ENCODE data around the gene STAG3. TPM values are rescaled to one million over a fixed set of nuclear protein-coding genes. Genes with fewer than 3 reads are reported as not detected.
"Not testable (repeated sequence)": the region's sequence is repeated elsewhere in the genome, so short reads cannot be mapped to it uniquely, and the experiment has no call there.

The STAG3 gene
- total and polyA plus RNA-seq, 2 experiments from 2014 or later = 4.6 to 4.7 TPM

DNA sequence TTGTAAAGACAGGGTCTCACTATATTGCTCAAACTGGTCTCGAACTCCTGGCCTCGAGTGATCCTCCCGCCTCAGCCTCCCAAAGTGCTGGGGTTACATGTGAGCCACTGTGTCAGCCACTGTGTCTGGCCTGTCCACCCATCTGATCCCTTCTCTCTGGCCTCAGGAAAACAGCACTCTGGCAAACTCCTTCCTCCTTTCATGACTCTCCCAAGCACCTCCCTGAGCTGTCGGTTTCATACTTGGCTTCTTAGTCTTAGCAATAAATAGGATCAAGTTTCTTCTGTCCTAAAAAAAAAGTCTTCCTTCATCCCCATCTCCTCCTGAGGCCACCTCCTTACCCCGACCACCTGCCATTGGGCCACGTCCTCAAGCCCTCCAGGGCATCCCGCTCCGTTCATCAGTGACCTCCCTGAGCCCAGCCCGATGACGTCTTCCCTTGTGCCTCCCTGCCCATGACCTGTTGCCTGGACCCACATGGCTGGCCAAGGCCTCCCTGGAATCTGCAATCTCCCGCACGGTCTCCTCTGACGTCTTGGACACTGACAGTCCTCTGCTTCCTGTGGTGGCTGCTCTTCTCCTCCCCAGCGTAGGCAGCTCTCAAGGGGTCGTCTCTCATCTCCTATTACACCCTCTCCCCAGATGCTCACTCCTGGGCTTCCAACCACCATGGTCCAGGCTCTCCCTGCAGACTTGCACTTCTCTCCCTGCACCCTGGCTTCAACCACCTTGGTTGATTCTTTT is 68.6 kb downstream of the STAG3 start:
- not testable (repeated sequence) for H3K9me3 Mint-ChIP-seq
- peaks cover 38% of the 10 kb centered on the region for H3K4me1 Mint-ChIP-seq
- ATAC-seq = peak; percentile 8

DNA sequence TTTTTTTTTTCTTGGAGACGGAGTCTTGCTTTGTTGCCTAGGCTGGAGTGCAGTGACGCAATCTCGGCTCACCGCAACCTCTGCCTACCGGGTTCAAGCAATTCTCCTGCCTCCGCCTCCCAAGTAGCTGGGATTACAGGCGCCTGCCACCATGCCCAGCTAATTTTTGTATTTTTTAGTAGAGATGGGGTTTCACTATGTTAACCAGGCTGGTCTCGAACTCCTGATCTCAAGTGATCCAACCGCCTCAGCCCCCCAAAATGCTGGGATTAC is 69.1 kb downstream of the STAG3 start:
- not testable (repeated sequence) for H3K9me3 Mint-ChIP-seq; H4K20me1 ChIP-seq (replicated peaks; ENCODE audit: insufficient read depth); H3F3A ChIP-seq (replicated peaks; ENCODE audit: low read depth); H3K4me3 ChIP-seq; H3K36me3 Mint-ChIP-seq (ENCODE audit: low read depth); H3K27me3 ChIP-seq (ENCODE audit: insufficient read depth); H3K9me2 ChIP-seq (ENCODE audit: insufficient read depth); H2AFZ ChIP-seq; H3K4me3 Mint-ChIP-seq; DNase-seq (ENCODE audit: low spot score); H3K36me3 ChIP-seq (ENCODE audit: insufficient read depth); ATAC-seq
- Histone ChIP-seq H3K4me1 (ENCODE audit: insufficient read depth) (peaks cover 19% of the 10 kb centered on the region), H3K4me2 (0 out of 2 replicates have a peak overlapping the region, but pooled peaks have one; percentile 42), H3K79me2 (replicated peaks; ENCODE audit: insufficient read depth) (peaks cover 39% of the 10 kb centered on the region), H3K27ac (ENCODE audit: low read depth) (peak overlapping the region; percentile 94; the same call in 1 of the 2 replicates)
- peaks cover 23% of the 10 kb centered on the region for H3K27me3 Mint-ChIP-seq (ENCODE audit: insufficient read depth, low read depth, poor library complexity)
- H3K27ac Mint-ChIP-seq = peak overlapping the region; percentile 99
- H3K4me1 Mint-ChIP-seq = peaks cover 39% of the 10 kb centered on the region

More for the DNA sequence above, 68.6 kb downstream of the STAG3 start:
- not testable (repeated sequence) for H3K4me3 ChIP-seq; DNase-seq (ENCODE audit: low spot score); H3K36me3 ChIP-seq (ENCODE audit: insufficient read depth); H4K20me1 ChIP-seq (replicated peaks; ENCODE audit: insufficient read depth); H3K36me3 Mint-ChIP-seq (ENCODE audit: low read depth); H2AFZ ChIP-seq; H3K9me2 ChIP-seq (ENCODE audit: insufficient read depth); H3K4me3 Mint-ChIP-seq; H3F3A ChIP-seq (replicated peaks; ENCODE audit: low read depth); H3K27me3 ChIP-seq (ENCODE audit: insufficient read depth)
- peak; percentile 56 for TF ChIP-seq JUNB (IDR thresholded peaks at IDR 0.05; ENCODE audit: unreplicated experiment)
- H3K4me2 ChIP-seq = 0 out of 2 replicates have a peak overlapping the region, but pooled peaks have one; percentile 42
- H3K27ac ChIP-seq (ENCODE audit: low read depth) = peak overlapping the region; percentile 94; the same call in 1 of the 2 replicates
- peaks cover 19% of the 10 kb centered on the region for H3K4me1 ChIP-seq (ENCODE audit: insufficient read depth)
- Mint-ChIP-seq H3K27ac (peak overlapping the region; percentile 99), H3K27me3 (ENCODE audit: insufficient read depth, low read depth, poor library complexity) (peaks cover 22% of the 10 kb centered on the region)
- H3K79me2 ChIP-seq (replicated peaks; ENCODE audit: insufficient read depth) = peaks cover 37% of the 10 kb centered on the region

DNA sequence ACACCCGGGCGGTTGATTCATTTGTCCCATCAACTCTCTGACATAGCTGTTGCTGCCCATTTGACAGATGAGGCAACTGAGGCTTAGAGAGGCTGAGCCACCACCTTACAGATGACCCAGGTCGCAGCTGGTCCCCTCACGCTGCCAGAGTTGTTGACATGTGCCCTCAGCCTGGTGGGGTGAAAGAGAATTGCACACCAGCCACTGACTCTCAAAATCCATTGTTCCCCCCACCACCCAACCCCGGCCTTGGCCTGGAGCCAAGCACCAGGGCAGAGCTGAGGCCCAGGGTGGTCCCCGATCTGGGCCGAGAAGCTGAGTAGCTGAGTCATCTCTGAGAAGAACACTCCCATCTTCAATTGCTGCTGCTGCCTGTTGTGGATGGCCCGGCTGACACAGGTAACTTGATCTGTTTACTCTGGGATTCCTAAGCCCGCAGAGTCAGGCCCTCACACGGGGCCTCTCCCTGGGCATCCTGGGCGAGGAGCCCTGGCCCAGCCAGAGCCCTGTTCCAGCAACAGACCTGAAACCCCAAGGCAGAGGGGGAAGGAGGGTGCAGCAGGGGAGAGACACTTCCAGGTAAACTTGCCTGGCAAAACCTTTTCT is 69.5 kb downstream of the STAG3 start:
- H4K20me1 ChIP-seq (replicated peaks; ENCODE audit: insufficient read depth) = no peaks in the 10 kb centered on the region
- Mint-ChIP-seq H3K36me3 (ENCODE audit: low read depth) (0 out of 3 replicates have a peak, but pooled peaks cover 5% of the 10 kb centered on the region), H3K4me3 (peak overlapping the region; percentile 56), H3K4me1 (peaks cover 35% of the 10 kb centered on the region), H3K27me3 (ENCODE audit: insufficient read depth, low read depth, poor library complexity) (peaks cover 23% of the 10 kb centered on the region), H3K27ac (peak overlapping the region; percentile 99), H3K9me3 (no peaks in the 10 kb centered on the region; the same call in 2 of the 3 replicates)
- ATAC-seq (peak; percentile 96), DNase-seq (ENCODE audit: low spot score) (peak; percentile 93)
- peaks cover 39% of the 10 kb centered on the region for H3K79me2 ChIP-seq (replicated peaks; ENCODE audit: insufficient read depth)
- H3K27me3 ChIP-seq (ENCODE audit: insufficient read depth) = no peaks in the 10 kb centered on the region
- peak overlapping the region; percentile 94 for H3K27ac ChIP-seq (ENCODE audit: low read depth)
- 0 out of 2 replicates have a peak overlapping the region, but pooled peaks have one; percentile 42 for H3K4me2 ChIP-seq
- no peak overlapping the region for H3K4me3 ChIP-seq
- peaks cover 9% of the 10 kb centered on the region; the same call in 1 of the 2 replicates for H3F3A ChIP-seq (replicated peaks; ENCODE audit: low read depth)
- H3K36me3 ChIP-seq (ENCODE audit: insufficient read depth) = no peaks in the 10 kb centered on the region
- H3K9me2 ChIP-seq (ENCODE audit: insufficient read depth) = no peaks in the 10 kb centered on the region
- H2AFZ ChIP-seq = no peak overlapping the region
- peaks cover 16% of the 10 kb centered on the region for H3K4me1 ChIP-seq (ENCODE audit: insufficient read depth)
- TF ChIP-seq, protein P1, sequence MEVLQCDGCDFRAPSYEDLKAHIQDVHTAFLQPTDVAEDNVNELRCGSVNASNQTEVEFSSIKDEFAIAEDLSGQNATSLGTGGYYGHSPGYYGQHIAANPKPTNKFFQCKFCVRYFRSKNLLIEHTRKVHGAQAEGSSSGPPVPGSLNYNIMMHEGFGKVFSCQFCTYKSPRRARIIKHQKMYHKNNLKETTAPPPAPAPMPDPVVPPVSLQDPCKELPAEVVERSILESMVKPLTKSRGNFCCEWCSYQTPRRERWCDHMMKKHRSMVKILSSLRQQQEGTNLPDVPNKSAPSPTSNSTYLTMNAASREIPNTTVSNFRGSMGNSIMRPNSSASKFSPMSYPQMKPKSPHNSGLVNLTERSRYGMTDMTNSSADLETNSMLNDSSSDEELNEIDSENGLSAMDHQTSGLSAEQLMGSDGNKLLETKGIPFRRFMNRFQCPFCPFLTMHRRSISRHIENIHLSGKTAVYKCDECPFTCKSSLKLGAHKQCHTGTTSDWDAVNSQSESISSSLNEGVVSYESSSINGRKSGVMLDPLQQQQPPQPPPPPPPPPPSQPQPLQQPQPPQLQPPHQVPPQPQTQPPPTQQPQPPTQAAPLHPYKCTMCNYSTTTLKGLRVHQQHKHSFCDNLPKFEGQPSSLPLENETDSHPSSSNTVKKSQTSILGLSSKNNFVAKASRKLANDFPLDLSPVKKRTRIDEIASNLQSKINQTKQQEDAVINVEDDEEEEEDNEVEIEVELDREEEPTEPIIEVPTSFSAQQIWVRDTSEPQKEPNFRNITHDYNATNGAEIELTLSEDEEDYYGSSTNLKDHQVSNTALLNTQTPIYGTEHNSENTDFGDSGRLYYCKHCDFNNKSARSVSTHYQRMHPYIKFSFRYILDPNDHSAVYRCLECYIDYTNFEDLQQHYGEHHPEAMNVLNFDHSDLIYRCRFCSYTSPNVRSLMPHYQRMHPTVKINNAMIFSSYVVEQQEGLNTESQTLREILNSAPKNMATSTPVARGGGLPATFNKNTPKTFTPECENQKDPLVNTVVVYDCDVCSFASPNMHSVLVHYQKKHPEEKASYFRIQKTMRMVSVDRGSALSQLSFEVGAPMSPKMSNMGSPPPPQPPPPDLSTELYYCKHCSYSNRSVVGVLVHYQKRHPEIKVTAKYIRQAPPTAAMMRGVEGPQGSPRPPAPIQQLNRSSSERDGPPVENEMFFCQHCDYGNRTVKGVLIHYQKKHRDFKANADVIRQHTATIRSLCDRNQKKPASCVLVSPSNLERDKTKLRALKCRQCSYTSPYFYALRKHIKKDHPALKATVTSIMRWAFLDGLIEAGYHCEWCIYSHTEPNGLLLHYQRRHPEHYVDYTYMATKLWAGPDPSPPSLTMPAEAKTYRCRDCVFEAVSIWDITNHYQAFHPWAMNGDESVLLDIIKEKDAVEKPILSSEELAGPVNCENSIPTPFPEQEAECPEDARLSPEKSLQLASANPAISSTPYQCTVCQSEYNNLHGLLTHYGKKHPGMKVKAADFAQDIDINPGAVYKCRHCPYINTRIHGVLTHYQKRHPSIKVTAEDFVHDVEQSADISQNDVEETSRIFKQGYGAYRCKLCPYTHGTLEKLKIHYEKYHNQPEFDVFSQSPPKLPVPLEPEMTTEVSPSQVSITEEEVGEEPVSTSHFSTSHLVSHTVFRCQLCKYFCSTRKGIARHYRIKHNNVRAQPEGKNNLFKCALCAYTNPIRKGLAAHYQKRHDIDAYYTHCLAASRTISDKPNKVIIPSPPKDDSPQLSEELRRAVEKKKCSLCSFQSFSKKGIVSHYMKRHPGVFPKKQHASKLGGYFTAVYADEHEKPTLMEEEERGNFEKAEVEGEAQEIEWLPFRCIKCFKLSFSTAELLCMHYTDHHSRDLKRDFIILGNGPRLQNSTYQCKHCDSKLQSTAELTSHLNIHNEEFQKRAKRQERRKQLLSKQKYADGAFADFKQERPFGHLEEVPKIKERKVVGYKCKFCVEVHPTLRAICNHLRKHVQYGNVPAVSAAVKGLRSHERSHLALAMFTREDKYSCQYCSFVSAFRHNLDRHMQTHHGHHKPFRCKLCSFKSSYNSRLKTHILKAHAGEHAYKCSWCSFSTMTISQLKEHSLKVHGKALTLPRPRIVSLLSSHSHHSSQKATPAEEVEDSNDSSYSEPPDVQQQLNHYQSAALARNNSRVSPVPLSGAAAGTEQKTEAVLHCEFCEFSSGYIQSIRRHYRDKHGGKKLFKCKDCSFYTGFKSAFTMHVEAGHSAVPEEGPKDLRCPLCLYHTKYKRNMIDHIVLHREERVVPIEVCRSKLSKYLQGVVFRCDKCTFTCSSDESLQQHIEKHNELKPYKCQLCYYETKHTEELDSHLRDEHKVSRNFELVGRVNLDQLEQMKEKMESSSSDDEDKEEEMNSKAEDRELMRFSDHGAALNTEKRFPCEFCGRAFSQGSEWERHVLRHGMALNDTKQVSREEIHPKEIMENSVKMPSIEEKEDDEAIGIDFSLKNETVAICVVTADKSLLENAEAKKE (CRISPR knock-in tag; IDR thresholded peaks at IDR 0.05) = peak; percentile 47; the same call in 1 of the 2 replicates
- TF ChIP-seq EZH2 (IDR thresholded peaks at IDR 0.05; ENCODE audit: low read depth, unreplicated experiment) = no peak
- TF ChIP-seq, protein P2, sequence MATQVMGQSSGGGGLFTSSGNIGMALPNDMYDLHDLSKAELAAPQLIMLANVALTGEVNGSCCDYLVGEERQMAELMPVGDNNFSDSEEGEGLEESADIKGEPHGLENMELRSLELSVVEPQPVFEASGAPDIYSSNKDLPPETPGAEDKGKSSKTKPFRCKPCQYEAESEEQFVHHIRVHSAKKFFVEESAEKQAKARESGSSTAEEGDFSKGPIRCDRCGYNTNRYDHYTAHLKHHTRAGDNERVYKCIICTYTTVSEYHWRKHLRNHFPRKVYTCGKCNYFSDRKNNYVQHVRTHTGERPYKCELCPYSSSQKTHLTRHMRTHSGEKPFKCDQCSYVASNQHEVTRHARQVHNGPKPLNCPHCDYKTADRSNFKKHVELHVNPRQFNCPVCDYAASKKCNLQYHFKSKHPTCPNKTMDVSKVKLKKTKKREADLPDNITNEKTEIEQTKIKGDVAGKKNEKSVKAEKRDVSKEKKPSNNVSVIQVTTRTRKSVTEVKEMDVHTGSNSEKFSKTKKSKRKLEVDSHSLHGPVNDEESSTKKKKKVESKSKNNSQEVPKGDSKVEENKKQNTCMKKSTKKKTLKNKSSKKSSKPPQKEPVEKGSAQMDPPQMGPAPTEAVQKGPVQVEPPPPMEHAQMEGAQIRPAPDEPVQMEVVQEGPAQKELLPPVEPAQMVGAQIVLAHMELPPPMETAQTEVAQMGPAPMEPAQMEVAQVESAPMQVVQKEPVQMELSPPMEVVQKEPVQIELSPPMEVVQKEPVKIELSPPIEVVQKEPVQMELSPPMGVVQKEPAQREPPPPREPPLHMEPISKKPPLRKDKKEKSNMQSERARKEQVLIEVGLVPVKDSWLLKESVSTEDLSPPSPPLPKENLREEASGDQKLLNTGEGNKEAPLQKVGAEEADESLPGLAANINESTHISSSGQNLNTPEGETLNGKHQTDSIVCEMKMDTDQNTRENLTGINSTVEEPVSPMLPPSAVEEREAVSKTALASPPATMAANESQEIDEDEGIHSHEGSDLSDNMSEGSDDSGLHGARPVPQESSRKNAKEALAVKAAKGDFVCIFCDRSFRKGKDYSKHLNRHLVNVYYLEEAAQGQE (IDR thresholded peaks at IDR 0.05; ENCODE audit: unreplicated experiment) = no peak
- TF ChIP-seq POLR2AphosphoS5 (IDR thresholded peaks at IDR 0.05; ENCODE audit: low read depth) = no peak

Data from GM23338 (cell line).